T-helper 2 cell (primary cell): Measurements from ENCODE around the gene TAOK1.
A peak's percentile ranks its signal among the peaks of the same experiment; 100 is the strongest.
"Not testable (repeated sequence)": the region's sequence is repeated elsewhere in the genome, so short reads cannot be mapped to it uniquely, and the experiment has no call there.

Source experiments
- DNase-seq, 5 experiments: peaks; one replicate each; pipeline versions ENCODE4 v3.0.0 to v3.0.0-alpha.2; 2012 to 2022

TAOK1 gene

DNA sequence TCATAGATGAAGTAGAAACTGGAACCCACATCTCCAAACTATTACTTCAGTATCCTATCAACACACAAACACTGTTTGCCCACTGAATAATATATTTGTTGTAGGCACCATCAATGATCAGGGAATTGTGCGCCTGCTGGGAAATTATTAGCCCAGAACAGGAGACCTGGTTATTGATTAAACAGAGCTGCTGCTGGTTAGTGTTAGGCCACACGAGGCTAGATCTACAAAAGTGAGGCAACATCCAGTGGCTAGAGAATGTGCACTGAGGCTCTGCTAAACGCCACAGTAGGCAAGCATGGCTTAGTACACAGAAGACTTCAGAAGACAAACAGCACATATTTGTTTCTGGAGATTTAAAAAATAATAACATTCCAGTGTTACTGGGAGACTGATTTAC is 165.7 kb downstream of the TAOK1 start:
- DNase-seq, result no peak

DNA sequence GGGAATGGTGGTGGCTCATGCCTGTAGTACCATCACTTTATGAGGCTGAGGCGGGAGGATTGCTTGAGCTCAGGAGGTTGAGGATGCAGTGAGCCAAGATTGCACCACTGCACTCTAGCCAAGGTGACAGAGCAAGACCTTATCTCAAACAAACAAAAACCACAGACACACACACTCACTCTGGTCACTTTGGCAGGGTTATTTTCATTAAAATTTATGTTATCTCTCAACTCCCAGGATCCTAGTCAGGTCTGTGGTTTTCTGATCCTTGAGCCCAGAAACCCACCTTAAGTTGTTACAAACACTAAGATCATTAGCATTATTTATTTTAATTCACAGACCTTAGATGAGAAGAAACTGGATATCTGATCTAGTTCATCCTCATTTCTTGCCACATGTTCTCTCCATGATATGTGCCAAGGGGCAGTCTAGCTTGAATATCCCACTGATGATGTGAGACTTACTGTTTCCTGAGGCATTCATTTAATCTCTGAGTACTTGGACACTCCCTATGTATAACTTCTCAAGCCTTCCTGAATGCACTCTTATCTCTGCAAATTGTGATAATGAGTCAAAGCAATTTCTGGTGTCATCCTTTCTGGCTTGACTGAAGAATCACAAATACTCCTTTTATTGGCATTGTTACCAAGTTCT is 167.0 kb downstream of the TAOK1 start:
- DNase-seq, result peak in 1 of 5 experiments; percentile 37

DNA sequence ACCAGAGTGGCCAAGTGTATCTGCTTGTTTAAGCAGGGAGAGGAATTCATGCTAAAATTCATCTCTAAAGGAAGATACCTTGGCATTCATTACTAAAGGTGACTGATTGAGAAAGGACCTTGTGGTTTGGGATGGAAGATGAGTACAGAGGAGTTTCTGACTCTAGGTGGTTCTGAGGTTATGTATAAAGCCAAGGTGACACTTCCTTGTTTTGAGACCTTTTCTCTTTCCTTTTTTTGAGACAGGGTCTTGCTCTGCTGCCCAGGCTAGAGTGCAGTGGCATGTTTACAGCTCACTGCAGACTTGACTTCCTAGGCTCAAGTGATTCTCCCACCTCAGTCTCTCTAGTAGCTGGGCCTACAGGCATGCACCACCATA is 167.6 kb downstream of the TAOK1 start:
- DNase-seq, result peak in 1 of 5 experiments; percentile 30

DNA sequence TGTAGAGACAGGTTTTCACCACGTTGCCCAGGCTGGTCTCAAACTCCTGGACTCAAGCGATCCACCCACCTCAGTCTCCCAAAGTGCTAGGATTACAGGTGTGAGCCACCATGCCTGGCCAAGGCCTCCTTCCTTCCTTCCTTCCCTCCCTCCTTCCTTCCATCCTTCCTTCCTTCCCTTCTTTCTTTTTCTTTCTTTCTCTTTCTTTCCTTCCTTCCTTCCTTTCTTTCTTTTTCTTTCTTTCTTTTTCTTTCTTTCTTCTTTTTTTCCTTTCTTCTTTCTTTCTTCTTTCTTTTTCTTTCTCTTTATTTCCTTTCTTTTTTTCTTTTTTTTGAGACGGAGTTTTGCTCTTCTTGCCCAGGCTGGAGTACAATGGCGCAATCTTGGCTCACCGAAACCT is 168.0 kb downstream of the TAOK1 start:
- DNase-seq, result not testable (repeated sequence)

- no peak for DNase-seq
Measured at GRCh38 chr17:29559640-29560039, 169.5 kb downstream of the TAOK1 start.

GRCh38 chr17:29560316-29560715 is 170.2 kb downstream of the TAOK1 start:
- no peak for DNase-seq

DNA sequence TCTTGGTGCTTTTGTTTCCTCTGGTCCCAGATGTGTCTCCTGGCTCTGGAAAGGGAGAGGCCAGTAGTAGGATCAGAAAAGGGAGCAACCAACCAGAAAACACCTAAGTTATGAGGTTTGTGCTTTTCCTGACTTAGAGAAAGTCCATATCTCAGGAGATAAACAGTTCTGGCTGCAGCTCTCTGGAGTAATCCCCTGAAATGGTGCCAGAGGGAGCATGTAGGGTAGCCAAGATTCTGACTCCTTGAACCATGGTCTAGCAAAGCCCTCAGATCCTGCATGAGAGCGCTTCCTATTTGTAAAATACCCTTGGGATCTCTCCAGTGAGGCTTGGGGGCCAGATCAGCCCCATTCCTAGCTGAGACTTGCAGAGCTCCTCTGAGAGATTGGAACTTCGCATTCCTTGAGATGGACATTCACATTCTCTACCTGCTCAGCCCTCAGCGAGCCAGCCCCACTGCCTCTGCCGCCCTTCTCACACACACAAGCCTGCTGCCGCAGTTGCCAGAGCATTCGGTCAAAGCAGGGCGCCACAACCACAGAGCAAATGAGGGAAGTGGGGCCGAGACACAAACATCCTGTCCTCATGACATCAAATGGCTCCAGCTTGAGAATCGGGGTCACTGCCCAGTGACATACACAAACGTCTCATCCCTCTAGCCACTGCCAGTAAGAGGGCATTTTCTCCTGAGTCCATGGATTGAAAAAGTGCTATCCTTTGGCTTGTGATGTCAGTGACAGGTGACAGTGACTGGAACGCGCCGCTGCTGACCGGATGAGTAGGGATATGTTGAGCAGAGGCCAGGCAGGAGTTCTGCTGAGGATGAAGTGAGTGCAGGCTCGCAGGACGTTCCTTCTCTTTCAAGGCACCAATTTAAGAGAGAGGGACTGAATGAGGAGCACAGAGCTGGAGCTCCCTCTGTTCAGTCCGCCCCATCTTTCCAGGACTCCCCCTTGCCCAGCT is 171.7 kb downstream of the TAOK1 start:
- DNase-seq, result peak in 1 of 5 experiments; percentile 52

DNA sequence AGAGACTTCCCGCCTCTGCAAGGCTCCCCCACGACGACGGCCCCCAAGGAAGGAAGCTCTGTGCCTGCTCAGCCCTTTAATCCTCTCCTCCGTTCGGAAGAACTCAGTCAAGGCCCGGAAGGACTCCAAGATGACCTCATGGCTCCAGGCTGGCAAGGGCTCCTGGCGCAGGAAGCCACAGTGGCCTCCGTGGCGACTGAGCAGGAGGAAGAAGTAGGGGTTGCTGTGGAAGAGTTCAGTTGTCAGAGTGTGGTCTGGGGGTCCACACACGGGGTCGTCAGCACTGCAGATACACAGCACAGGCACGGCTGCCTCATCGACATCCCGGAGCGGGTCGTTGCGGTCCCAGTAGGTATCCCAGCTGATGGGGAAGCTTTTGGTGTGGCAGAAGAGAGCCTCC is 172.5 kb downstream of the TAOK1 start:
- DNase-seq, result no peak

GRCh38 chr17:29563816-29564215 is 173.7 kb downstream of the TAOK1 start:
- peak in 2 of 5 experiments; percentile 31 to 47 for DNase-seq

- DNase-seq, result peak in 4 of 5 experiments; percentile 31 to 82 (median 40)
Measured at GRCh38 chr17:29565643-29566472, 175.7 kb downstream of the TAOK1 start.

DNA sequence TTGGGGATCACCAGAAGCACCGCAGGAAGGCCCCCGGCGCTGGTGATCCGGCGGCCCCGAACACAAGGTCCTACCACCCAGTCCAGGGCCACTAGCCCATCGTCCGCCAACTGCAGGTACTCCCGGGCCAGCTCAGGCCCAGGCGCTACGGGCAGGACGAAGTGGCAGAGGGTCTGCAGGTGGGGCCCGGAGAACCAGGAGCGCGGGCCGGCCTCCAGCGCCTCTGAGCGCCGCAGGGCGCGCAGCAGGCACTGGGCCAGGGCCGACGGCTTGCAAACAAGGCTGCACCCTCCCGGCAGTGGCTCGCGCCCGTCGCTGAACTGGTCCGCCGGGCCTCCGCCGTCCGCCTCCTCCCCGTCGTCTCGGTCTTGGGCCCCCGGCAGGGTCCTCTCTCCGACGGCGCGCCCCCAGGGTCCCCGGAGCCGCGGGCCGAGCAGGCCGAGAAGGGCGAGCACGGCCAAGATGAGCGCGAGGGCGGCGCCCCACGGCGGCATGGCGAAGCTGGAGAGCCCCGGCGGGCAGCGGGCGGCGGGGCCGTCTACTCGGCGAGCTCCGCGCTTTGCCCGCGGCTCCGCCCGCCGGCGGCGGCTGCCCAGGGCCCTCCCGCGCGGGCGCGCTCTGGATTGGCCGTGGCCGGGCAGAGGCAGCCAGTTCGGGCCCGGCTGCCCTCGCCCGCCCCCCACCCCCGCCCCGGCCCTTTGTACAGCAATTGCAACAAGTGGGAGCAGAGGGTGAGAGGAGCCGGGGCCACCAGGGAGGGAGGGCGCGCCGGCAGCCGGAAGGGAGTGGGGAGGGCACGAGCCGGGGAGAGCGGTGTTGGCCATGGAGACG is 176.5 kb downstream of the TAOK1 start, which contains the start of gene ABHD15:
Gene ABHD15, minus strand, starts transcription at position 565 of the 831 bp plus-strand sequence. Its CDS starts 71 bp downstream, at position 494.
- peak in 4 of 5 experiments; percentile 30 to 75 (median 50) for DNase-seq

DNA sequence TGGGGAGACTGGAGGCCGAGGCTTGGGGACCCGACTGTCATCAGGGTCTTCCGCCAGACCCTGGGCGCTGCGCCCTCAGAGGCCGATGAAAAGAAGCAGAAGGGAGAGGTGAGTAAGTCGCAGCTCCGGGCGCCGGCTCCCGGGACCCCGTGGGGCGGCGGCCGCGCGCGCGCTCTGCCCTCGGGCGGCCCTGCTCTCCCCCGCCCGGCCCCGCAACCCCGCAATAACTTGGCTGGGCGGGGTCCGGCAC is 177.1 kb downstream of the TAOK1 start:
- DNase-seq, result no peak

DNA sequence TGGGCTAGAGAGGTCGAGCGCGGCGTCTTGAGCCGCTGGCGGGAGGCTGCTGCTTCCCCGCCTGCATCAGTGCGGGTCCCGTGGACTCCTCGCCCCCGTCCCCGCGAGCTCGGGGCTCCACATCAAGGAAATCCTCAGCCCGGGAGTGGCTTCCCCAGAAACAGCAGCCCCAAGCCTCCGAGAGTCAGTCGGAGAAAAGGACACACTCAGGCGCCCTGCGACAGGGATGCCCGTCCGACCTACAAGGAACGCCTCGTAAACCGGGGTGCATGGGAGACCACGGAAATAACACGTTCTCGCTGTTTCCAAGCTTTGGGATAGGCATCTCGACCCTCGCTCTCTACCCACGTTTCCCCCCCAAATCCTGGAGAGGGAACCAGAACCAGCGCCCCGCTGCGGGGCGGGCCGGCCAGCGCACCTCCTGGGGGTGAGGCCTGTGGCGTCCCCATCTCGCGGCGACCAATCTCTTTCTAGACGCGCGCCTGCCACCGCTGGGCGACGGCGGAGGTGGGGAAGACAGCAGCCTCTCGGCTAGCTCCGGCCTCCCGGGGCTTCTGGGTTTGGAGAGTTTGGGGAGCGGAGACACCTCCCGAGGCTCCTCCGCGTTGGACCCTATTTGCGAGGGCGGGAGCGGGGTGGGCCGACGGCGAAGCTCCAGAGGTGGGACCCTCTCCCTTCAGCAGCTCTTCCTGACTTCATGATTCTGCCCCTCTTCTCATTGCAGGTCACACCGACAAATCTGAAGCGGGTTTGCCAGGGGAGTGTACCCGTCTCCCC is 177.6 kb downstream of the TAOK1 start:
- peak; percentile 52 to 88 (median 70) for DNase-seq

GRCh38 chr17:29568331-29569244 is 178.4 kb downstream of the TAOK1 start, which contains the start of gene TP53I13:
TSS of gene TP53I13 (plus strand) at chr17:29568701. CDS start at chr17:29568759, 58 bp downstream.
- DNase-seq, result peak; percentile 75 to 94 (median 83)

GRCh38 chr17:29569245-29569950 is 179.2 kb downstream of the TAOK1 start:
- DNase-seq, result no peak

GRCh38 chr17:29570521-29570920 is 180.4 kb downstream of the TAOK1 start:
- no peak for DNase-seq

- DNase-seq, result no peak
Measured at GRCh38 chr17:29571486-29571882, 181.3 kb downstream of the TAOK1 start.

- no peak for DNase-seq
Measured at GRCh38 chr17:29571883-29572681, 181.9 kb downstream of the TAOK1 start.
